KMS-11 (cell line): ENCODE data around the gene IGFBP3.

ENCODE experiments used
- H2AFZ ChIP-seq: fragments of 200-600 bp; sonication (generic); 2 replicates; pipeline ENCODE4 v1.6.1; 2016; ENCODE audit warnings: antibody characterized with exemption, mixed run types, low read depth
- H3K27ac ChIP-seq: fragments of 200-600 bp; sonication (generic); 2 replicates; pipeline ENCODE4 v1.6.1; 2016; ENCODE audit warnings: mild to moderate bottlenecking, mixed run types
- H3K27me3 ChIP-seq: fragments of 200-600 bp; sonication (generic); 2 replicates; pipeline ENCODE4 v1.6.1; 2017; ENCODE audit warnings: mild to moderate bottlenecking, low read depth, mixed run types, moderate library complexity; ENCODE audit not compliant: insufficient read depth
- H3K36me3 ChIP-seq: fragments of 200-600 bp; sonication (generic); 2 replicates; pipeline ENCODE4 v1.6.1; 2017; ENCODE audit warnings: mild to moderate bottlenecking, mixed run types; ENCODE audit not compliant: insufficient read depth
- H3K4me1 ChIP-seq: fragments of 200-600 bp; sonication (generic); 2 replicates; pipeline ENCODE4 v1.6.1; 2016; ENCODE audit warnings: mild to moderate bottlenecking, low read depth, mixed run types; ENCODE audit not compliant: poor library complexity, severe bottlenecking
- H3K4me2 ChIP-seq: fragments of 200-600 bp; sonication (generic); 2 replicates; pipeline ENCODE4 v1.7.0; 2016; ENCODE audit warnings: mild to moderate bottlenecking, mixed run types
- H3K4me3 ChIP-seq: fragments of 200-600 bp; sonication (generic); IDR thresholded peaks from 2 replicates; pipeline ENCODE4 v1.6.1; 2017; ENCODE audit warnings: low read depth, low read length, mixed read lengths; ENCODE audit not compliant: insufficient read depth
- H3K79me2 ChIP-seq: fragments of 200-600 bp; sonication (generic); 2 replicates; pipeline ENCODE4 v1.6.1; 2016; ENCODE audit warnings: low read depth, mixed run types; ENCODE audit not compliant: insufficient read depth
- H3K9ac ChIP-seq: fragments of 200-600 bp; sonication (generic); 2 replicates; pipeline ENCODE4 v1.6.1; 2016; ENCODE audit warnings: mild to moderate bottlenecking, mixed run types
- H4K20me1 ChIP-seq: fragments of 200-600 bp; sonication (generic); 2 replicates; pipeline ENCODE4 v1.6.1; 2016; ENCODE audit warnings: mild to moderate bottlenecking, mixed run types; ENCODE audit not compliant: insufficient read depth
- CTCF ChIP-seq: fragments of 200-600 bp; sonication (generic); conservative IDR thresholded peaks from 2 replicates; pipeline ENCODE4 v1.6.1; 2017; ENCODE audit warnings: low read depth, mild to moderate bottlenecking, antibody characterized with exemption, low read length, moderate library complexity, mixed read lengths

IGFBP3 gene

DNA sequence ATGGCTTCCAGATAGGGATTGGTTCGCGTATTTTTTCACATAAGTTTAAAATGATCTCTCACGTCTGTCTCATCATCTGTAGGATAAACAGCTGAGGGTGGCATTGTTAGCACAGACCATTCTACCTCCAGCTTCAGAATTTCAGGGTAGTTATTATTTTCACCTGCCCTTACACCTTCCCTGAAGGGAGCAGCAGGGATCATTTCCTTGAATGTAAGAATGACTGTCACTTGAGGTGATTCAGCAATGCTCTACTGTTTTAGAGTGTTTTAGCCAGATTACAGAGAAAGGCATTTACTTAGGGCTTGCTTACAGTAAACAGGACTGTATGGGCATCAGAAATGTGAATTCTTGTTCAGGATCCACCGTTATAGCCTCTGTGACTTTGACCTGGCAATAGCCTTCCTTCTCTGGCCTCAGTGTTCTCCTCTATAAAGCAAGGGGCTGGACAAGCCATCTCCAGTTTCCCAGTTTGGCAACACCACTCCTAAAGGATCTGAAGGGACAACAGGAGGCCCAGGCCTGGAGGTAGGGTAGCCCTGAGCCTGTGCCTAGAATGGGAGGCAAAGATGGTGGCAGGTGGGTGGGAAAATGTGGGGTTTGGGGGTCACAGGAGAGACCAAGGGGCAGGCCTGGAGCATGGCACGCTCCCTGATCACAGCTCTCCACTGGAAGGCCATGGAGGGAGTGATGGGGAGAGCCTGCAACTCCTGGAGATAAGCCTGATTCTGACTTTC, 34.0 kb downstream of the IGFBP3 start:
- Histone ChIP-seq H3K9ac (no peak overlapping the region), H3K27ac (no peak overlapping the region), H3K4me3 (no peak overlapping the region), H2AFZ (no peak overlapping the region), H3K36me3 (no peaks in the 10 kb centered on the region), H3K4me1 (no peaks in the 10 kb centered on the region), H4K20me1 (no peaks in the 10 kb centered on the region), H3K27me3 (no peaks in the 10 kb centered on the region), H3K4me2 (no peak overlapping the region), H3K79me2 (no peaks in the 10 kb centered on the region)
- no peak for TF ChIP-seq CTCF

DNA sequence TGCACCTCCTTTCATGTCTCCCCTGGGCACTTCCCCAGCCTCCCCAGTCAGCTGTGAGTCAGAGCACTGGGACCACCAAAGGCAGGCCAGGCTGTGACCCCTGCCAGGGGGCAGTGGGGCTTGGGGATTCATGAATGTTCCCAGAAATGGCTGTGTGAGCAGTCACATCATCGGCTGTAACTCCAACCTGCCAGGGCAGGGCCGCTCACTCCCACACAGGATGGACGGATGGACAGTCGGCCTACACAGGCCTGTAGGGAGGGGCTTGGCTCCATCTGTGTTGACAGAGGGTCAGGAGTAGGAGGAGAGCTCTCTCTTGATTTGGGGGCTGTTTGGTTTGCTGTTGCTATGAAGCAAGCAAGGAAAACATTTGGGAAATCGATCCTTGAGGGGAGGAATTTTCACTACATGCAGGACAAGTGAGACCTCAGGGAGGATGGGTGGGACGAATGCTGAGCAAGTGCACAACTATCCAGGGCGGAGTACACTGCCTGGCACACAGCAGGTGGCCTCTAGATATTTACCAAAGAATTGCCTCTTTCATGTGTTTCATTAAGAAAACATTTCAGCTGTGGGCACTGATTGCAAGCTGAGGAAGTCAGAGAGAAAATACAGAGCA, 35.7 kb downstream of the IGFBP3 start:
- H4K20me1 ChIP-seq = no peaks in the 10 kb centered on the region
- no peak overlapping the region for H3K4me3 ChIP-seq
- H3K27me3 ChIP-seq = no peaks in the 10 kb centered on the region
- H3K27ac ChIP-seq = no peak overlapping the region
- H3K36me3 ChIP-seq = no peaks in the 10 kb centered on the region
- no peak for TF ChIP-seq CTCF
- no peaks in the 10 kb centered on the region for H3K4me1 ChIP-seq
- no peak overlapping the region for H2AFZ ChIP-seq
- H3K4me2 ChIP-seq = no peak overlapping the region
- H3K79me2 ChIP-seq = no peaks in the 10 kb centered on the region
- no peak overlapping the region for H3K9ac ChIP-seq

- H3K4me1 ChIP-seq = no peaks in the 10 kb centered on the region
- no peak overlapping the region for H3K27ac ChIP-seq
Measured at GRCh38 chr7:45884136-45884535, 36.9 kb downstream of the IGFBP3 start.

DNA sequence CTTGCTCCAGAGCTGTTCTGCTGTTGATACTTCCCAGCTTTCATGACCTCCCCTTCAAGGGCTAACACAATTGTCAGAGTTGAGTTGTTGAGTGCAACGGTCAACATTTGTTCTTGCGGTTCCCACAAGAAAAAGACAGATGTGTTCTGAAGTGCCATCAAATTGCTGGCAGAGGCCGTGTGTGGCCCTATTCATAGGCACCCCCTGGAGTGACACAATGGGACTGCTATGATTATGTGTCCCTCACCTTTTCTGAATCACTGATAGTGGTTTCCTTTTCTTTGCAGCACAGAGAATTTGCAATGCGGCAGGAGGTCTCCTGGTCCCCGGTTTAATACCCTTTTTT, 38.6 kb downstream of the IGFBP3 start:
- no peak overlapping the region for H3K9ac ChIP-seq
- H3K27ac ChIP-seq = no peak overlapping the region
- no peaks in the 10 kb centered on the region for H3K27me3 ChIP-seq
- no peak overlapping the region for H2AFZ ChIP-seq
- no peaks in the 10 kb centered on the region for H3K36me3 ChIP-seq
- no peak overlapping the region for H3K4me2 ChIP-seq
- no peaks in the 10 kb centered on the region for H4K20me1 ChIP-seq
- no peaks in the 10 kb centered on the region for H3K79me2 ChIP-seq
- H3K4me3 ChIP-seq = no peak overlapping the region
- no peak for TF ChIP-seq CTCF
- no peaks in the 10 kb centered on the region for H3K4me1 ChIP-seq

More at GRCh38 chr7:45884136-45884535, 36.9 kb downstream of the IGFBP3 start:
- no peak overlapping the region for H2AFZ ChIP-seq
- H3K27me3 ChIP-seq = no peaks in the 10 kb centered on the region
- no peaks in the 10 kb centered on the region for H3K79me2 ChIP-seq
- H4K20me1 ChIP-seq = no peaks in the 10 kb centered on the region
- no peak overlapping the region for H3K4me2 ChIP-seq
- TF ChIP-seq CTCF = no peak
- no peaks in the 10 kb centered on the region for H3K36me3 ChIP-seq
- no peak overlapping the region for H3K4me3 ChIP-seq
- H3K9ac ChIP-seq = no peak overlapping the region
